Body of pancreas (tissue), 4 donors: ENCODE measurements around the gene CD177. TPM values are rescaled to one million over a fixed set of nuclear protein-coding genes. Genes with fewer than 3 reads are reported as not detected.

ENCODE experiments used
- ATAC-seq: fragments of 150-250 bp; one replicate; pipeline ENCODE4 v1.9.1; 2016
- DNase-seq, 4 donors: peaks; one replicate each; pipeline ENCODE4 v3.0.0-alpha.2; 2019
- H3K27ac ChIP-seq, 4 donors: fragments of 200-600 bp; sonication (generic); 1 replicate in 3 of 4; 2 replicates in 1 of 4; pipeline versions ENCODE4 v1.5.1 to v1.6.1; 2016 to 2019; ENCODE audit warnings: mild to moderate bottlenecking in 1 of 4, mixed read lengths in 1 of 4, moderate library complexity in 1 of 4
- H3K27me3 ChIP-seq, 2 donors: fragments of 200-600 bp; sonication (generic); one replicate each; pipeline ENCODE4 v1.6.0; 2016; ENCODE audit warnings: mild to moderate bottlenecking in 1 of 2
- H3K36me3 ChIP-seq, 2 donors: fragments of 200-600 bp; sonication (generic); replicated peaks in 1 of 2; 2 replicates each; pipeline ENCODE4 v1.5.1; 2016; ENCODE audit warnings: low read depth in 2 of 2; ENCODE audit not compliant: insufficient read depth in 1 of 2
- H3K4me1 ChIP-seq: fragments of 200-600 bp; sonication (generic); one replicate; pipeline ENCODE4 v1.6.0; 2016
- H3K4me3 ChIP-seq, 2 donors: fragments of 200-600 bp; sonication (generic); 1 replicate in 1 of 2; 2 replicates in 1 of 2; pipeline ENCODE4 v1.5.1; 2016 to 2019
- H3K9me3 ChIP-seq, 3 donors: fragments of 200-600 bp; sonication (generic); 1 replicate in 2 of 3; 2 replicates in 1 of 3; pipeline ENCODE4 v1.5.1; 2016
- CTCF ChIP-seq, 7 experiments: fragments of 450-650 bp in 4 of 7; fragments of 200-600 bp in 3 of 7; sonication (generic) in 3 of 7; IDR thresholded peaks; one replicate each; pipeline ENCODE4 v1.5.1; 2016 to 2019; ENCODE audit warnings: antibody characterized with exemption in 7 of 7
- POLR2A ChIP-seq, 3 donors: fragments of 450-650 bp; IDR thresholded peaks; one replicate each; pipeline ENCODE4 v1.6.1; 2016; ENCODE audit warnings: antibody characterized with exemption in 3 of 3, mild to moderate bottlenecking in 2 of 3
- WGBS, 2 donors: methylation state at CpG; one replicate each; pipeline ENCODE4 v1.1.5; 2017; 5-methylcytosine and 5-hydroxymethylcytosine counted together
- intact Hi-C: fragments of 100-400 bp; cut with DNase I; formaldehyde crosslinking; loops from one replicate; pipeline ENCODE4 v1.15.1; 2023
- total RNA-seq, 2 donors: library from RNA; depleted of rRNA; stranded (reverse); fragments of >200 nt; gene quantifications; one replicate each; pipeline ENCODE4 v1.1.0, GENCODE V29; 2016

The CD177 gene
- total RNA-seq, 2 donors from 2014 or later, result 0.52 TPM; not detected in 1

GRCh38 chr19:43395561-43395960 is 42.1 kb downstream of the CD177 start:
- Histone ChIP-seq H3K27me3 (no peaks in the 10 kb centered on the region), H3K4me3 (no peak overlapping the region), H3K36me3 (no peaks in the 10 kb centered on the region), H3K27ac (no peak overlapping the region), H3K9me3 (no peaks in the 10 kb centered on the region), H3K4me1 (no peaks in the 10 kb centered on the region)
- WGBS, 2 donors, result 49 to 52% methylated on average over 3 to 6 of the region's 6 CpGs
- no peak for ATAC-seq
- no peak for DNase-seq
- intact Hi-C loops, result no loop called here
- TF ChIP-seq CTCF (IDR thresholded peaks at IDR 0.05) (no peak), POLR2A (IDR thresholded peaks at IDR 0.05) (no peak)

GRCh38 chr19:43406297-43406696 is 52.8 kb downstream of the CD177 start:
- Histone ChIP-seq H3K4me3 (no peak overlapping the region), H3K27me3 (no peaks in the 10 kb centered on the region), H3K9me3 (no peaks in the 10 kb centered on the region), H3K4me1 (no peaks in the 10 kb centered on the region), H3K36me3 (no peaks in the 10 kb centered on the region), H3K27ac (no peak overlapping the region)
- TF ChIP-seq CTCF (IDR thresholded peaks at IDR 0.05) (no peak), POLR2A (IDR thresholded peaks at IDR 0.05) (no peak)
- 42 to 67% methylated on average over 24 of the region's 24 CpGs for WGBS, 2 donors
- DNase-seq (no peak), ATAC-seq (no peak)
- intact Hi-C loops, result no loop called here

GRCh38 chr19:43407416-43408005 is 54.0 kb downstream of the CD177 start:
- no peak for DNase-seq
- no peak overlapping the region for H3K4me3 ChIP-seq
- H3K27ac ChIP-seq, result no peak overlapping the region
- intact Hi-C loops, result no loop called here
- no peak for ATAC-seq
- no peaks in the 10 kb centered on the region for H3K36me3 ChIP-seq
- no peaks in the 10 kb centered on the region for H3K4me1 ChIP-seq
- no peaks in the 10 kb centered on the region for H3K27me3 ChIP-seq
- no peak for TF ChIP-seq POLR2A (IDR thresholded peaks at IDR 0.05)
- TF ChIP-seq CTCF (IDR thresholded peaks at IDR 0.05), result no peak
- H3K9me3 ChIP-seq, result no peaks in the 10 kb centered on the region
- 74 to 80% methylated on average over 15 to 22 of the region's 22 CpGs for WGBS, 2 donors

- no peak for ATAC-seq
- no peak for TF ChIP-seq CTCF (IDR thresholded peaks at IDR 0.05)
- TF ChIP-seq POLR2A (IDR thresholded peaks at IDR 0.05), result no peak
- Histone ChIP-seq H3K4me1 (no peaks in the 10 kb centered on the region), H3K4me3 (no peak overlapping the region), H3K36me3 (no peaks in the 10 kb centered on the region), H3K27me3 (no peaks in the 10 kb centered on the region), H3K27ac (no peak overlapping the region), H3K9me3 (no peaks in the 10 kb centered on the region)
- 88 to 89% methylated on average over 9 to 34 of the region's 34 CpGs for WGBS, 2 donors
- intact Hi-C loops, result no loop called here
- DNase-seq, result no peak
These were observed 54.6 kb downstream of the CD177 start for GRCh38 chr19:43408043-43408442.

GRCh38 chr19:43409415-43409814 is 55.9 kb downstream of the CD177 start:
- Histone ChIP-seq H3K9me3 (no peaks in the 10 kb centered on the region), H3K36me3 (no peaks in the 10 kb centered on the region), H3K4me3 (no peak overlapping the region), H3K27ac (no peak overlapping the region), H3K4me1 (no peaks in the 10 kb centered on the region), H3K27me3 (no peaks in the 10 kb centered on the region)
- intact Hi-C loops, result no loop called here
- 92 to 100% methylated on average over 1 of the region's 1 CpG for WGBS, 2 donors
- no peak for DNase-seq
- no peak for ATAC-seq
- TF ChIP-seq CTCF (IDR thresholded peaks at IDR 0.05) (no peak), POLR2A (IDR thresholded peaks at IDR 0.05) (no peak)
